Bronchial epithelial cell (primary cell): ENCODE results near the gene SULF2. TPM values are rescaled to one million over a fixed set of nuclear protein-coding genes. Genes with fewer than 3 reads are reported as not detected.

ENCODE experiments used
- DNase-seq: peaks from one replicate; pipeline ENCODE4 v3.0.0-alpha.2; 2010; ENCODE audit warnings: low read depth
- FAIRE-seq: peaks from 2 replicates; lab custom pipeline; 2011; peaks lifted over from hg19 to GRCh38; lab: Jason Lieb, UNC
- H3K27me3 ChIP-seq: 2 replicates; pipeline ENCODE4 v1.5.1; 2011; ENCODE audit warnings: low read length; ENCODE audit not compliant: control insufficient read depth, insufficient read depth
- H3K36me3 ChIP-seq: 2 replicates; pipeline ENCODE4 v1.5.1; 2011; ENCODE audit warnings: low read length; ENCODE audit not compliant: control insufficient read depth, insufficient read depth
- H3K4me3 ChIP-seq: 2 replicates; pipeline ENCODE4 v1.5.1; 2011; ENCODE audit warnings: mild to moderate bottlenecking, low read depth, low read length, control low read depth
- total RNA-seq: library from RNA; depleted of rRNA; stranded (reverse); fragments of >200 nt; gene quantifications from 2 replicates; pipeline ENCODE4 v1.2.1, GENCODE V29; 2014
- TF ChIP-seq, protein P1 (sequence below): IDR thresholded peaks from 2 replicates; pipeline ENCODE4 v1.5.1; 2011; ENCODE audit warnings: mild to moderate bottlenecking, moderate library complexity, low read length, control low read depth, inconsistent platforms; ENCODE audit not compliant: insufficient read depth, severe bottlenecking

SULF2 gene
- total RNA-seq, 1 donor from 2014 or later = 31.6 TPM

- FAIRE-seq = no peak
- TF ChIP-seq, protein P1, sequence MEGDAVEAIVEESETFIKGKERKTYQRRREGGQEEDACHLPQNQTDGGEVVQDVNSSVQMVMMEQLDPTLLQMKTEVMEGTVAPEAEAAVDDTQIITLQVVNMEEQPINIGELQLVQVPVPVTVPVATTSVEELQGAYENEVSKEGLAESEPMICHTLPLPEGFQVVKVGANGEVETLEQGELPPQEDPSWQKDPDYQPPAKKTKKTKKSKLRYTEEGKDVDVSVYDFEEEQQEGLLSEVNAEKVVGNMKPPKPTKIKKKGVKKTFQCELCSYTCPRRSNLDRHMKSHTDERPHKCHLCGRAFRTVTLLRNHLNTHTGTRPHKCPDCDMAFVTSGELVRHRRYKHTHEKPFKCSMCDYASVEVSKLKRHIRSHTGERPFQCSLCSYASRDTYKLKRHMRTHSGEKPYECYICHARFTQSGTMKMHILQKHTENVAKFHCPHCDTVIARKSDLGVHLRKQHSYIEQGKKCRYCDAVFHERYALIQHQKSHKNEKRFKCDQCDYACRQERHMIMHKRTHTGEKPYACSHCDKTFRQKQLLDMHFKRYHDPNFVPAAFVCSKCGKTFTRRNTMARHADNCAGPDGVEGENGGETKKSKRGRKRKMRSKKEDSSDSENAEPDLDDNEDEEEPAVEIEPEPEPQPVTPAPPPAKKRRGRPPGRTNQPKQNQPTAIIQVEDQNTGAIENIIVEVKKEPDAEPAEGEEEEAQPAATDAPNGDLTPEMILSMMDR = no peak
- H3K27me3 ChIP-seq = no peaks in the 10 kb centered on the region
- H3K36me3 ChIP-seq = peaks cover 8% of the 10 kb centered on the region
- H3K4me3 ChIP-seq = no peak overlapping the region
- DNase-seq = no peak
Measured at GRCh38 chr20:47669152-47669425, 116.2 kb downstream of the SULF2 start.

GRCh38 chr20:47668313-47669151 lies 116.7 kb downstream of the SULF2 start:
- Histone ChIP-seq H3K4me3 (no peak overlapping the region), H3K36me3 (peaks cover 8% of the 10 kb centered on the region), H3K27me3 (no peaks in the 10 kb centered on the region)
- DNase-seq (no peak), FAIRE-seq (no peak)
- TF ChIP-seq, protein P1 = no peak

- Histone ChIP-seq H3K4me3 (no peak overlapping the region), H3K27me3 (no peaks in the 10 kb centered on the region), H3K36me3 (peaks cover 13% of the 10 kb centered on the region)
- DNase-seq = no peak
- no peak for FAIRE-seq
- TF ChIP-seq, protein P1 = no peak
Measured at GRCh38 chr20:47667531-47668312, 117.6 kb downstream of the SULF2 start.

DNA sequence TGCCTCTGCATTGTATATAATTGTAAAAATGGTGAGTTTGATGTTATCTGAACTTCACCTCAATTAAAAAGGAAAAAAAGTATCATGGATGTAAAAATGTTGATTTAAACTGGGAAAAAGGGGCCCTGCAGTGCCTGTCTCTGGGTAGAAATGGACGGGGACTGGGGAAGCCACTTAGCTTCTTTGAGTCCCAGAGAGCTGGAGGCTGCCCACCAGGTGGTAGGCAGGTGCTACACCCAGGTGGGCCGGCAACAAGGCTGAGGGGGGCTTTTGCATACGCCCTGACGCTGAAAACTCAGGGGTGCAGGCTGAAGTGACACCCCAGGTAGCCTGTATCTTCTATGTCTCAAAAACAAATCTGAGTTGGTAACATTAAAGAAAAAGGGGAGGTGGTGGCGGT lies 118.2 kb downstream of the SULF2 start:
- FAIRE-seq (no peak), DNase-seq (no peak)
- no peaks in the 10 kb centered on the region for H3K27me3 ChIP-seq
- TF ChIP-seq, protein P1 = no peak
- H3K4me3 ChIP-seq = no peak overlapping the region
- H3K36me3 ChIP-seq = peaks cover 12% of the 10 kb centered on the region

DNA sequence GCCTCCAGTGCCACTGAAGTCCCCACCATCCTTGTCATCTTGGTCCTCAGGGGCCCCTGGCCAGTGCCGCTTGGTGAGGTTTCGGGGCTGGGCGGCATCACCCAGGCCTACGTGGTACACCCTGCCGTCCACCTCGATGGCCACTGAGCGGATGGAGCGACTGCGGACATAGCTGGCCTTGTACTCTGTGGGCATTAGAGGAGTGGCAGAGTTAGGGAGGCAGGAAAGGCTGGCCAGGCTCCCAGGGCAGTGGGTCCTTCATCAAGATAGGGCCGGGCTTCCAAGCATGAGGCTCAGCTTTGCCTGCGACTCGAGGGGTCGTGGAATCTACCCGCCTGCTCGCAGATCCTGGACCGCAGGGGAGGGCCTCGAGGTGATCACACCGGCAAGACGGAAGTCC lies 119.0 kb downstream of the SULF2 start:
- DNase-seq = no peak
- TF ChIP-seq, protein P1 = no peak
- FAIRE-seq = no peak
- H3K27me3 ChIP-seq = no peaks in the 10 kb centered on the region
- no peak overlapping the region for H3K4me3 ChIP-seq
- peaks cover 15% of the 10 kb centered on the region for H3K36me3 ChIP-seq
